ENCODE results near the gene PAGE2B. TPM values are rescaled to one million over a fixed set of nuclear protein-coding genes. Genes with fewer than 3 reads are reported as not detected.

PAGE2B gene
- total RNA-seq, 1 experiment from 2014 or later, result not detected

DNA sequence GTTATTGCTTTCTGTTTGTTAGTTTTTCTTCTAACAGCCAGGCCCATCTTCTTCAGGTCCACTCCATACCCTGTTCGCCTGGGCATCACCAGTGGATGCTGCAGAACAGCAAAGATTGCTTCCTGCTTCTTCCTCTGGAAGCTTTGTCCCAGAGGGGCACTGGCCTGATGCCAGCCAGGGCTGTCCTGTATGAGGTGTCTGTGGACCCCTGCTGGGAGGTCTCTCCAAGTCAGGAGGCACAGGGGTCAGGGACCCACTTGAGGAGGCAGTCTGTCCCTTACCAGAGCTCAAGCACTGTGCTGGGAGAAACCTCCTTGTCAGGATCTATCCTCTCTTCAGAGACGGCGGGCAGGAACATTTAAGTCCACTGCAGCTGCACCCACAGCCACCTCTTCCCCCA lies 2.5 kb upstream of the PAGE2B start:
- ChIA-PET RAD21 (ENCODE audit: low non-redundant PET in 1 of 2, low total read pairs in 2 of 2, uncharacterized antibody in 2 of 2, unreplicated experiment in 2 of 2) (no interaction called here), CTCF (no interaction called here), POLR2A (no interaction called here)
- no TSS peak for BruUV-seq (replicated peaks)
- TF ChIP-seq SRF (IDR thresholded peaks at IDR 0.05; ENCODE audit: low read depth), result no peak
- no peak for TF ChIP-seq SP1 (IDR thresholded peaks at IDR 0.05; ENCODE audit: low read depth)
- TF ChIP-seq, protein P1, sequence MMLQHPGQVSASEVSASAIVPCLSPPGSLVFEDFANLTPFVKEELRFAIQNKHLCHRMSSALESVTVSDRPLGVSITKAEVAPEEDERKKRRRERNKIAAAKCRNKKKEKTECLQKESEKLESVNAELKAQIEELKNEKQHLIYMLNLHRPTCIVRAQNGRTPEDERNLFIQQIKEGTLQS (IDR thresholded peaks at IDR 0.05), result no peak
- no peak for TF ChIP-seq EGR1 (IDR thresholded peaks at IDR 0.05; ENCODE audit: low read depth)
- TF ChIP-seq ZFX (IDR thresholded peaks at IDR 0.05), result no peak
- no peak for TF ChIP-seq POLR2A (IDR thresholded peaks at IDR 0.05; ENCODE audit: borderline replicate concordance, extremely low read depth, insufficient read depth, insufficient read length)
- no peak for TF ChIP-seq EZH2 (IDR thresholded peaks at IDR 0.05)
- TF ChIP-seq RAD21 (IDR thresholded peaks at IDR 0.05; ENCODE audit: low read depth), result no peak
- TF ChIP-seq POLR2AphosphoS5 (IDR thresholded peaks at IDR 0.05; ENCODE audit: low read depth, low read length), result no peak
- no peak for TF ChIP-seq REST (IDR thresholded peaks at IDR 0.05; ENCODE audit: low read depth)
- TF ChIP-seq FOSL1 (IDR thresholded peaks at IDR 0.05; ENCODE audit: low read depth), result no peak
- TF ChIP-seq ELF1 (IDR thresholded peaks at IDR 0.05; ENCODE audit: borderline replicate concordance, low read depth), result no peak
- TF ChIP-seq CBX3 (IDR thresholded peaks at IDR 0.05; ENCODE audit: low read depth), result no peak
- TF ChIP-seq ZNF274 (IDR thresholded peaks at IDR 0.05; ENCODE audit: low read depth, low read length), result no peak
- no peak for TF ChIP-seq SIN3A (IDR thresholded peaks at IDR 0.05; ENCODE audit: low read depth)
- no peak for TF ChIP-seq TCF7L2 (IDR thresholded peaks at IDR 0.05; ENCODE audit: borderline replicate concordance, extremely low read depth, insufficient read depth, insufficient read length)
- TF ChIP-seq MAX (IDR thresholded peaks at IDR 0.05), result no peak
- TF ChIP-seq, protein P2, sequence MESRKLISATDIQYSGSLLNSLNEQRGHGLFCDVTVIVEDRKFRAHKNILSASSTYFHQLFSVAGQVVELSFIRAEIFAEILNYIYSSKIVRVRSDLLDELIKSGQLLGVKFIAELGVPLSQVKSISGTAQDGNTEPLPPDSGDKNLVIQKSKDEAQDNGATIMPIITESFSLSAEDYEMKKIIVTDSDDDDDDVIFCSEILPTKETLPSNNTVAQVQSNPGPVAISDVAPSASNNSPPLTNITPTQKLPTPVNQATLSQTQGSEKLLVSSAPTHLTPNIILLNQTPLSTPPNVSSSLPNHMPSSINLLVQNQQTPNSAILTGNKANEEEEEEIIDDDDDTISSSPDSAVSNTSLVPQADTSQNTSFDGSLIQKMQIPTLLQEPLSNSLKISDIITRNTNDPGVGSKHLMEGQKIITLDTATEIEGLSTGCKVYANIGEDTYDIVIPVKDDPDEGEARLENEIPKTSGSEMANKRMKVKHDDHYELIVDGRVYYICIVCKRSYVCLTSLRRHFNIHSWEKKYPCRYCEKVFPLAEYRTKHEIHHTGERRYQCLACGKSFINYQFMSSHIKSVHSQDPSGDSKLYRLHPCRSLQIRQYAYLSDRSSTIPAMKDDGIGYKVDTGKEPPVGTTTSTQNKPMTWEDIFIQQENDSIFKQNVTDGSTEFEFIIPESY (IDR thresholded peaks at IDR 0.05; ENCODE audit: extremely low read depth, insufficient replicate concordance, low read length), result no peak
- Histone ChIP-seq H3K4me3 (replicated peaks in 1 of 2; ENCODE audit: low read depth in 1 of 2, low read length in 2 of 2) (no peak overlapping the region), H3K27me3 (ENCODE audit: insufficient read depth, low read length) (no peaks in the 10 kb centered on the region), H2AFZ (ENCODE audit: low read depth, low read length, poor library complexity, severe bottlenecking) (no peak overlapping the region), H3K36me3 (ENCODE audit: control insufficient read depth in 1 of 2, insufficient read depth in 2 of 2, low read length in 2 of 2) (no peaks in the 10 kb centered on the region), H3K79me2 (ENCODE audit: insufficient read depth, low read length) (no peaks in the 10 kb centered on the region), H3K4me2 (ENCODE audit: low read length) (no peak overlapping the region), H3K4me1 (ENCODE audit: control insufficient read depth in 1 of 2, insufficient read depth in 2 of 2, low read length in 2 of 2) (no peaks in the 10 kb centered on the region), H3K9me2 (ENCODE audit: insufficient read depth) (no peaks in the 10 kb centered on the region), H3K9ac (ENCODE audit: low read length) (no peak overlapping the region), H4K20me1 (ENCODE audit: insufficient read depth) (no peaks in the 10 kb centered on the region), H3K27ac (ENCODE audit: low read depth, low read length) (no peak overlapping the region), H3K9me3 (ENCODE audit: control insufficient read depth in 1 of 2, insufficient read depth in 1 of 2, low read depth in 1 of 2, low read length in 2 of 2) (no peaks in the 10 kb centered on the region)
- ATAC-seq (no peak), DNase-seq (ENCODE audit: low read depth, low spot score) (no peak)
- intact Hi-C loops (cut with micrococcal nuclease), result no loop called here
